T-helper 17 cell (primary cell): ENCODE measurements around the gene CXCR5. TPM values are rescaled to one million over a fixed set of nuclear protein-coding genes. Genes with fewer than 3 reads are reported as not detected.
"Not testable (repeated sequence)": the region's sequence is repeated elsewhere in the genome, so short reads cannot be mapped to it uniquely, and the experiment has no call there.

Experiments
- ATAC-seq: fragments of 150-1000 bp; cut with Tn5 transposase; 2 replicates; pipeline ENCODE4 v1.10.0; 2021; ENCODE audit warnings: mild to moderate bottlenecking, moderate library complexity
- DNase-seq, 3 donors: peaks; one replicate each; pipeline versions ENCODE4 v3.0.0 to v3.0.0-alpha.2; 2020 to 2021
- H3K9me3 ChIP-seq: one replicate; pipeline ENCODE4 v1.7.0; 2013; ENCODE audit warnings: low read length, mild to moderate bottlenecking; ENCODE audit not compliant: control insufficient read depth, poor library complexity, severe bottlenecking
- H3K27ac Mint-ChIP-seq: one replicate; pipeline ENCODE4 v1.8.0; 2022; ENCODE audit warnings: mild to moderate bottlenecking, moderate library complexity, mixed read lengths
- H3K27me3 Mint-ChIP-seq: one replicate; pipeline ENCODE4 v1.8.0; 2022; ENCODE audit warnings: mixed read lengths
- H3K36me3 Mint-ChIP-seq: one replicate; pipeline ENCODE4 v1.8.0; 2022; ENCODE audit warnings: low read depth, mixed read lengths
- H3K4me1 Mint-ChIP-seq: one replicate; pipeline ENCODE4 v1.8.0; 2022; ENCODE audit warnings: mild to moderate bottlenecking, mixed read lengths
- H3K4me3 Mint-ChIP-seq: one replicate; pipeline ENCODE4 v1.8.0; 2022; ENCODE audit warnings: mild to moderate bottlenecking, moderate library complexity, mixed read lengths
- total RNA-seq, 4 donors: library from RNA in 2 of 4; stranded (reverse) in 2 of 4; gene quantifications; one replicate each; pipeline ENCODE4 v1.2.3 and lab custom pipeline; 2022 to 2026

The CXCR5 gene, protein sequence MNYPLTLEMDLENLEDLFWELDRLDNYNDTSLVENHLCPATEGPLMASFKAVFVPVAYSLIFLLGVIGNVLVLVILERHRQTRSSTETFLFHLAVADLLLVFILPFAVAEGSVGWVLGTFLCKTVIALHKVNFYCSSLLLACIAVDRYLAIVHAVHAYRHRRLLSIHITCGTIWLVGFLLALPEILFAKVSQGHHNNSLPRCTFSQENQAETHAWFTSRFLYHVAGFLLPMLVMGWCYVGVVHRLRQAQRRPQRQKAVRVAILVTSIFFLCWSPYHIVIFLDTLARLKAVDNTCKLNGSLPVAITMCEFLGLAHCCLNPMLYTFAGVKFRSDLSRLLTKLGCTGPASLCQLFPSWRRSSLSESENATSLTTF
- total RNA-seq = 10 to 100 TPM; 11.1 to 15.0 TPM
- 2.8 to 5.4 reads per million in 2 donors for total RNA-seq (lab: John Stamatoyannopoulos, UW)

DNA sequence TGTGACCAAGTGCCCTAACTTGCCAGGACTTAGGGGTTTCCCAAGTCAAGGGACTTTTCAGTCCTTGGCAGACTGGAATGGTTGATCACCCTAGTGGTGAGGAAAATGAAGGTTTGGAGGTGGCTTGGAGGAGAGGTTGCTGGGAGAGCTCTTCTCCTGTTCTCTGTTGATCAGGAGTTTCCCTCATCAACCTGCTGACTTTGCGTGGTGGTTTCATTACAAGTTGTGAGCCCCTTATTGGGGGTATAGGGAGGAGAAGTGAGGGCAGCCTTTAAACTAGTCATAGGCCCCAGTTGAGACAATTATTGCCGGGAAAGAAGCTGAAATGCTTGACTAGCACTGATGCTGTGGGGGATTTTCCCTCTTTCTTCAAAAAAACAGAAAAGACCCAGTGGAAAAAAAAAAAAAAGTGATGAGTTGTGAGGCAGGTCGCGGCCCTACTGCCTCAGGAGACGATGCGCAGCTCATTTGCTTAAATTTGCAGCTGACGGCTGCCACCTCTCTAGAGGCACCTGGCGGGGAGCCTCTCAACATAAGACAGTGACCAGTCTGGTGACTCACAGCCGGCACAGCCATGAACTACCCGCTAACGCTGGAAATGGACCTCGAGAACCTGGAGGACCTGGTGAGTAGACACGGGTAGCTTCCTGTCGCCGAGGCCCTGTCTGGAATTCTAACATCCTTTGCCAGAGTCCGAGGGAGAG, at the start of gene CXCR5:
CXCR5 (plus strand) TSS at position 525 of the 704 bp plus-strand sequence; CDS start at position 575, 50 bp downstream.
- peaks cover 53% of the 10 kb centered on the region for H3K4me1 Mint-ChIP-seq
- no peaks in the 10 kb centered on the region for H3K9me3 ChIP-seq
- H3K27ac Mint-ChIP-seq = peak within 1 kb of the TSS; percentile 97
- DNase-seq = no peak
- H3K27me3 Mint-ChIP-seq = no peaks in the 10 kb centered on the region
- H3K4me3 Mint-ChIP-seq = peak within 1 kb of the TSS; percentile 88
- ATAC-seq = peak; percentile 84
- H3K36me3 Mint-ChIP-seq = no peaks in the 10 kb centered on the region

DNA sequence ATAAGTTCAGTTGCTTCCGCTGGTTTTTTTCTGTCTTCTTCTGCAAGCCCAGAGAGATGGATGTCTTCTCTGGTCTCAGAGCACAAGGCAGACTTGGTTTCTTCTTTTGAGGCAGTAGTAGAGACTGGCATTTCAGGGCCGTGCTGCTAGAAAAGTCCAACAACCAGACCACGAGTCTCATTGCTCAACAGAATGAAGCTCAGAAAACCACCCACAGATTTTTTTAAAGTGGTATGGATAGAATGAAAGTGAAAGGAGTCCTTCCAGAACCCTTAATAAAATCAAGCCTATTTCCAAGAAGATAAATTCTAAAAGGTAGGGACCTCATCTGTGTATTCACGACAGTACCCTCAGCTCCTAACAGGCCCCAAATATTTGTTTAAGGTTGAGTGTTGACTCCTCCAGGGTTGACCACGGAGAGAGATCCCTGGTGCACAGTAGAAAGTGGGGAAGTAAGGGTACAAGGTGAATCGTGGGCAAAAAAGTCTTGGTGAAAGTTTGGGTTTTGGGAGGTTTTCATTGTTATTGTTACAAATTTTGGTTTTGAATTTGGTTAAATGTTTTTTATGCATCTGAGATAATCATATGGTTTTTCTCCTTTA, 49.2 kb upstream of the CXCR5 start:
- DNase-seq (no peak), ATAC-seq (peak; percentile 30)
- H3K27ac Mint-ChIP-seq = peak overlapping the region; percentile 79
- no peaks in the 10 kb centered on the region for H3K27me3 Mint-ChIP-seq
- H3K4me3 Mint-ChIP-seq = peak overlapping the region; percentile 65
- no peaks in the 10 kb centered on the region for H3K36me3 Mint-ChIP-seq
- H3K9me3 ChIP-seq = no peaks in the 10 kb centered on the region
- peaks cover 8% of the 10 kb centered on the region for H3K4me1 Mint-ChIP-seq

- Mint-ChIP-seq H3K4me3 (no peak overlapping the region), H3K27me3 (no peaks in the 10 kb centered on the region), H3K27ac (no peak overlapping the region), H3K4me1 (peaks cover 20% of the 10 kb centered on the region), H3K36me3 (no peaks in the 10 kb centered on the region)
- no peaks in the 10 kb centered on the region for H3K9me3 ChIP-seq
- no peak for ATAC-seq
- DNase-seq = no peak
These were observed 45.8 kb upstream of the CXCR5 start for GRCh38 chr11:118837868-118838267.

GRCh38 chr11:118838905-118839553, 44.7 kb upstream of the CXCR5 start:
- H3K27me3 Mint-ChIP-seq = no peaks in the 10 kb centered on the region
- no peak overlapping the region for H3K4me3 Mint-ChIP-seq
- H3K36me3 Mint-ChIP-seq = no peaks in the 10 kb centered on the region
- H3K27ac Mint-ChIP-seq = no peak overlapping the region
- no peaks in the 10 kb centered on the region for H3K9me3 ChIP-seq
- ATAC-seq (no peak), DNase-seq (no peak)
- H3K4me1 Mint-ChIP-seq = peaks cover 20% of the 10 kb centered on the region

GRCh38 chr11:118841469-118842242, 42.0 kb upstream of the CXCR5 start:
- no peaks in the 10 kb centered on the region for H3K27me3 Mint-ChIP-seq
- no peaks in the 10 kb centered on the region for H3K36me3 Mint-ChIP-seq
- no peaks in the 10 kb centered on the region for H3K9me3 ChIP-seq
- H3K4me1 Mint-ChIP-seq = peaks cover 20% of the 10 kb centered on the region
- DNase-seq (peak; percentile 12 to 17 (median 13)), ATAC-seq (peak; percentile 93)
- H3K27ac Mint-ChIP-seq = peak overlapping the region; percentile 86
- H3K4me3 Mint-ChIP-seq = peak overlapping the region; percentile 93

DNA sequence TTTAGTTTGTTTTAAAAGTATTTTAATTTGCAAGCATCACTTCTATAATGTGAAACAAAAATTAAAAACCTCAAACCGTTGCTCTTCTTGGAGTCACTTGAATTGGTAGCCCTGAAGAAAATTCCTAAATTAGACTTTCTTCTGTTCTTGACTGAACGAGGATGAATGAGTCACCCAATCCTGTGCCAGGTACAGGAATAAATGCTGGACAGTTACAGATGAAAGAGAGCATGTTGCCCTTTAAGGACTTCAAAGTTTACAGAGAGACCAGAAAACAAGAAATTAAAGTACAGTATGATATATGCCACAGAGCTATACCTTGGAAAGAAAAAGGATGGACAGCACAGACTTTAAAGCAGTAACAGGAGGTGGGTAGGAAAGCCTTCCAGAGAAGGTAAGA, 41.3 kb upstream of the CXCR5 start:
- no peak for ATAC-seq
- Mint-ChIP-seq H3K4me3 (no peak overlapping the region), H3K36me3 (no peaks in the 10 kb centered on the region), H3K27ac (no peak overlapping the region), H3K4me1 (peaks cover 20% of the 10 kb centered on the region), H3K27me3 (no peaks in the 10 kb centered on the region)
- DNase-seq = no peak
- H3K9me3 ChIP-seq = no peaks in the 10 kb centered on the region

DNA sequence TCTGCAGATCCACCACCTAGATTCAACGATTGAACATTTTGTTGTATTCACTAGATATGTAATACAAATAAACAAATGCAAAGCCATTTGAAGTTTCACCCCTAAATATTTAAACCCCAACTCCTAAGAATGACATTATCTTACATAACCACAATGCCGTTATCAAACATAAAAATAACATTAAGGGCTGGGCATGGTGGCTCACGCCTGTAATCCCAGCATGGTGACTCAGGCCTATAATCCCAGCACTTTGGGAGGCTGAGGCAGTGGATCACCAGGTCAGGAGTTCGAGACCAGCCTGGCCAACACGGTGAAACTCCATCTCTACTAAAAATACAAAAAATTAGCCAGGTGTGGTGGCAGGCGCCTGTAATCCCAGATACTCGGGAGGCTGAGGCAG, 40.8 kb upstream of the CXCR5 start:
- peaks cover 19% of the 10 kb centered on the region for H3K4me1 Mint-ChIP-seq
- H3K9me3 ChIP-seq, H3K4me3 Mint-ChIP-seq, H3K36me3 Mint-ChIP-seq, H3K27me3 Mint-ChIP-seq, H3K27ac Mint-ChIP-seq, ATAC-seq, DNase-seq: not testable (repeated sequence)

DNA sequence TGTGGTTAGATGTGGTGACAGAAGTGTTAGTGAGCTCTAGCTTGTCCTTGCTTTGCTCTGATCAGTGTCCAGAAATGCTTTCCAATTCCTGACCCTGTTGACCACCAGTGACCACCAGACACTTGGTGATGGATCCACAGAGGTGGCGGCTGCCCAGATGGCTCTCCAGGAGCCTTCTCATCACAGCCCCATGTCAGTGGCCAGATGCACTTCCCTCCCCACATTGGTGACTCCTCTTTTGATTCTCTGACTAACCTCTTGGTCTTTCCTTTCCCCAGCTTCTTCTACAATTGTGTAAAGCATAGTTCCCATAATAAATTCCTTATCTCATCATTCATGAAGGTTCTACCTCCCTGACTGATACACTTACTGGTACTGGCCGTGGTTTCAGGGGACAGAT, 40.1 kb upstream of the CXCR5 start:
- H3K9me3 ChIP-seq = no peaks in the 10 kb centered on the region
- ATAC-seq (no peak), DNase-seq (no peak)
- no peaks in the 10 kb centered on the region for H3K27me3 Mint-ChIP-seq
- no peak overlapping the region for H3K27ac Mint-ChIP-seq
- no peak overlapping the region for H3K4me3 Mint-ChIP-seq
- H3K4me1 Mint-ChIP-seq = peaks cover 19% of the 10 kb centered on the region
- no peaks in the 10 kb centered on the region for H3K36me3 Mint-ChIP-seq

DNA sequence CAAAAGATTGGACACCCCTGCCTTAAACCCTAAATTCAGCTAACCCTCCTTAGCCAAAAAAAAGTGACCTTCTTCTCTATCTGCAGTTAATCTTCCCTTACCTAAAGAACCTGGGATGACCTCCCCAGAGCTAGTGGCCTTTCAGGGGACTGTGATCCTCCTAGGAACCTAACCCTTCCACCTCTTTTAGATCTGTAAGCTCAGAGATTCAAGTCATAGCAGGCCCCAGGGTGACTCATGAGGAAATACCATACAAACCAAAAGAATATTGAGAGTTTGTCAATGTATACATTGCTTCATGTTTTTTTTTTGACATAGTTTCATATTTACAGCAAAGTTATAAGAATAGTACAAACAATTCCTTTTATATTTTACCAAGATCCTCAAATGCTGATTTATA, 38.3 kb upstream of the CXCR5 start:
- no peak overlapping the region for H3K27ac Mint-ChIP-seq
- ATAC-seq (no peak), DNase-seq (no peak)
- no peaks in the 10 kb centered on the region for H3K9me3 ChIP-seq
- H3K4me3 Mint-ChIP-seq = no peak overlapping the region
- H3K4me1 Mint-ChIP-seq = peaks cover 19% of the 10 kb centered on the region
- H3K36me3 Mint-ChIP-seq = no peaks in the 10 kb centered on the region
- H3K27me3 Mint-ChIP-seq = no peaks in the 10 kb centered on the region

- no peaks in the 10 kb centered on the region for H3K9me3 ChIP-seq
- DNase-seq = no peak
- H3K4me1 Mint-ChIP-seq = peaks cover 13% of the 10 kb centered on the region
- no peak overlapping the region for H3K27ac Mint-ChIP-seq
- no peak overlapping the region for H3K4me3 Mint-ChIP-seq
- H3K27me3 Mint-ChIP-seq = no peaks in the 10 kb centered on the region
- ATAC-seq = no peak
- no peaks in the 10 kb centered on the region for H3K36me3 Mint-ChIP-seq
These were observed 37.3 kb upstream of the CXCR5 start for GRCh38 chr11:118846181-118846935.

- H3K36me3 Mint-ChIP-seq = no peaks in the 10 kb centered on the region
These were observed 33.9 kb upstream of the CXCR5 start for GRCh38 chr11:118849825-118850224.

GRCh38 chr11:118851970-118852369, 31.7 kb upstream of the CXCR5 start:
- DNase-seq = no peak
- H3K4me3 Mint-ChIP-seq = no peak overlapping the region
- H3K27me3 Mint-ChIP-seq = no peaks in the 10 kb centered on the region
- no peak for ATAC-seq
- H3K36me3 Mint-ChIP-seq = no peaks in the 10 kb centered on the region
- H3K9me3 ChIP-seq = no peaks in the 10 kb centered on the region
- peaks cover 5% of the 10 kb centered on the region for H3K4me1 Mint-ChIP-seq
- no peak overlapping the region for H3K27ac Mint-ChIP-seq

More at GRCh38 chr11:118849825-118850224, 33.9 kb upstream of the CXCR5 start:
- ATAC-seq (no peak), DNase-seq (no peak)
- Mint-ChIP-seq H3K27me3 (no peaks in the 10 kb centered on the region), H3K27ac (no peak overlapping the region), H3K4me1 (peaks cover 11% of the 10 kb centered on the region), H3K4me3 (no peak overlapping the region)
- H3K9me3 ChIP-seq = no peaks in the 10 kb centered on the region
